Stimulated activated naive B cell treated with anti-CD40 and anti-IgM and Interleukin-4, amounts not matched to agents 10 μg/mL and 1 μg/mL and 100 μg/mL, for 72 hours (primary cell): ENCODE results near the gene KCNK16.

Experiments
- ATAC-seq, 2 donors: fragments of 150-1000 bp; cut with Tn5 transposase; replicated peaks; 2 replicates each; pipeline ENCODE4 v1.10.0; 2021; ENCODE audit warnings: moderate library complexity in 1 of 2
- DNase-seq: peaks from one replicate; pipeline ENCODE4 v3.0.0; 2021
- H3K27ac Mint-ChIP-seq: one replicate; pipeline ENCODE4 v1.8.0; 2022; ENCODE audit warnings: mild to moderate bottlenecking, mixed read lengths
- H3K27me3 Mint-ChIP-seq, 2 donors: one replicate each; pipeline ENCODE4 v1.8.0; 2022; ENCODE audit warnings: mixed read lengths in 2 of 2
- H3K36me3 Mint-ChIP-seq, 2 donors: one replicate each; pipeline ENCODE4 v1.8.0; 2022; ENCODE audit warnings: mixed read lengths in 2 of 2, mild to moderate bottlenecking in 1 of 2
- H3K4me1 Mint-ChIP-seq, 2 donors: one replicate each; pipeline ENCODE4 v1.8.0; 2022; ENCODE audit warnings: mixed read lengths in 2 of 2, mild to moderate bottlenecking in 1 of 2
- H3K4me3 Mint-ChIP-seq, 2 donors: one replicate each; pipeline ENCODE4 v1.8.0; 2022; ENCODE audit warnings: mild to moderate bottlenecking in 2 of 2, mixed read lengths in 2 of 2, moderate library complexity in 1 of 2
- H3K9me3 Mint-ChIP-seq, 2 donors: one replicate each; pipeline ENCODE4 v1.8.0; 2022; ENCODE audit warnings: mixed read lengths in 2 of 2, mild to moderate bottlenecking in 1 of 2

Gene KCNK16

GRCh38 chr6:39312912-39313525 lies 9.5 kb downstream of the KCNK16 start:
- H3K27me3 Mint-ChIP-seq: peaks cover 49 to 51% of the 10 kb centered on the region in 2 donors
- H3K9me3 Mint-ChIP-seq: no peaks in the 10 kb centered on the region
- peak overlapping the region in 1 of 2 donors; percentile 73 for H3K4me3 Mint-ChIP-seq
- DNase-seq (no peak), ATAC-seq (no peak)
- H3K4me1 Mint-ChIP-seq: peaks cover 12 to 35% of the 10 kb centered on the region in 2 donors
- no peaks in the 10 kb centered on the region for H3K36me3 Mint-ChIP-seq
- no peak overlapping the region for H3K27ac Mint-ChIP-seq

- no peak overlapping the region for H3K27ac Mint-ChIP-seq
- H3K4me3 Mint-ChIP-seq: peak overlapping the region in 1 of 2 donors; percentile 5
- ATAC-seq (peak; percentile 84 to 85), DNase-seq (peak; percentile 30)
- H3K4me1 Mint-ChIP-seq: peaks cover 12 to 34% of the 10 kb centered on the region in 2 donors
- peaks cover 37 to 57% of the 10 kb centered on the region in 2 donors for H3K27me3 Mint-ChIP-seq
- no peaks in the 10 kb centered on the region for H3K9me3 Mint-ChIP-seq
- no peaks in the 10 kb centered on the region for H3K36me3 Mint-ChIP-seq
These were observed 12.0 kb downstream of the KCNK16 start for GRCh38 chr6:39310542-39310941.

DNA sequence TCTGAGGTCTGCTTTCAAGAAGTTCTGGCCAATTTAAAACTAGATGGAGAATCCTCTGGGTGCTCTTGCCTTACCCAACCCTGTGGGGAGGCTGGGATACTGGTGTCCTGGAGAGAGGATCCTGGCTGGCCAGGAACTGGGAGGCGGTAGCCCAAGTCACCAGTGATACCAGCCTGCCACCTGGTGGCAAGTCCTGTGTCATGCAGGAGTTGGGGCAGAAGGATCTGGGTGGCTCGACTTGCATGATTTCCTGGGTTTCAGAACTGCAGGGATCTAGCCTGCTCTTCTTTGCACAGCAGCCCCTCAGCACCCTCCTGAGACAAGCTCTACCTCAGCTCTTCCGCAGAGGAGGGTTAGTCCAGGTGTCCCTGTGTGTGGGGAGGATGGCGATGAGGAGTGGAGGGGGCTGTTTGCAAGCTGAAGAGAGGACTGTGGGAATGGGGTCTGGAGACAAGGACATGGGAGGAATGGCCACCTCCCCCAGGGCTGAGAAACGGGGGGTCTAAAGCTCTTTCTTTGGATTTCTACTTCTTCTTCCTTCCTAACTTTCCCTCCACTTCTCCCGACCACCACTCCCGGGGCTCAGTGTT lies 12.5 kb downstream of the KCNK16 start:
- ATAC-seq: peak; percentile 65 to 72
- peak; percentile 32 for DNase-seq
- peaks cover 1 to 3% of the 10 kb centered on the region in 2 donors for H3K9me3 Mint-ChIP-seq
- peaks cover 12 to 34% of the 10 kb centered on the region in 2 donors for H3K4me1 Mint-ChIP-seq
- no peak overlapping the region for H3K27ac Mint-ChIP-seq
- peak overlapping the region; percentile 10 to 26 for H3K4me3 Mint-ChIP-seq
- peaks cover 36 to 54% of the 10 kb centered on the region in 2 donors for H3K27me3 Mint-ChIP-seq
- peaks cover 0 to 3% of the 10 kb centered on the region in 2 donors for H3K36me3 Mint-ChIP-seq

- Mint-ChIP-seq H3K4me3 (no peak overlapping the region), H3K27me3 (peaks cover 29 to 33% of the 10 kb centered on the region in 2 donors), H3K36me3 (peaks cover 0 to 4% of the 10 kb centered on the region in 2 donors)
These were observed 15.0 kb downstream of the KCNK16 start for GRCh38 chr6:39307462-39307861.

GRCh38 chr6:39304951-39305350 lies 17.6 kb downstream of the KCNK16 start:
- DNase-seq (no peak), ATAC-seq (no peak)
- Mint-ChIP-seq H3K36me3 (peaks cover 0 to 4% of the 10 kb centered on the region in 2 donors), H3K27me3 (peaks cover 14 to 25% of the 10 kb centered on the region in 2 donors), H3K4me1 (peaks cover 1 to 2% of the 10 kb centered on the region in 2 donors), H3K9me3 (peaks cover 4 to 5% of the 10 kb centered on the region in 2 donors), H3K4me3 (no peak overlapping the region), H3K27ac (no peak overlapping the region)

More at GRCh38 chr6:39307462-39307861, 15.0 kb downstream of the KCNK16 start:
- H3K9me3 Mint-ChIP-seq: peaks cover 4 to 5% of the 10 kb centered on the region in 2 donors
- peaks cover 9 to 16% of the 10 kb centered on the region in 2 donors for H3K4me1 Mint-ChIP-seq
- H3K27ac Mint-ChIP-seq: no peak overlapping the region
- ATAC-seq: no peak
- no peak for DNase-seq

GRCh38 chr6:39303425-39304153 lies 18.9 kb downstream of the KCNK16 start:
- DNase-seq (no peak), ATAC-seq (peak; percentile 9 to 17)
- H3K36me3 Mint-ChIP-seq: peaks cover 0 to 4% of the 10 kb centered on the region in 2 donors
- H3K4me1 Mint-ChIP-seq: no peaks in the 10 kb centered on the region
- H3K27me3 Mint-ChIP-seq: peaks cover 12 to 31% of the 10 kb centered on the region in 2 donors
- H3K27ac Mint-ChIP-seq: no peak overlapping the region
- H3K9me3 Mint-ChIP-seq: peaks cover 4 to 5% of the 10 kb centered on the region in 2 donors
- H3K4me3 Mint-ChIP-seq: no peak overlapping the region

DNA sequence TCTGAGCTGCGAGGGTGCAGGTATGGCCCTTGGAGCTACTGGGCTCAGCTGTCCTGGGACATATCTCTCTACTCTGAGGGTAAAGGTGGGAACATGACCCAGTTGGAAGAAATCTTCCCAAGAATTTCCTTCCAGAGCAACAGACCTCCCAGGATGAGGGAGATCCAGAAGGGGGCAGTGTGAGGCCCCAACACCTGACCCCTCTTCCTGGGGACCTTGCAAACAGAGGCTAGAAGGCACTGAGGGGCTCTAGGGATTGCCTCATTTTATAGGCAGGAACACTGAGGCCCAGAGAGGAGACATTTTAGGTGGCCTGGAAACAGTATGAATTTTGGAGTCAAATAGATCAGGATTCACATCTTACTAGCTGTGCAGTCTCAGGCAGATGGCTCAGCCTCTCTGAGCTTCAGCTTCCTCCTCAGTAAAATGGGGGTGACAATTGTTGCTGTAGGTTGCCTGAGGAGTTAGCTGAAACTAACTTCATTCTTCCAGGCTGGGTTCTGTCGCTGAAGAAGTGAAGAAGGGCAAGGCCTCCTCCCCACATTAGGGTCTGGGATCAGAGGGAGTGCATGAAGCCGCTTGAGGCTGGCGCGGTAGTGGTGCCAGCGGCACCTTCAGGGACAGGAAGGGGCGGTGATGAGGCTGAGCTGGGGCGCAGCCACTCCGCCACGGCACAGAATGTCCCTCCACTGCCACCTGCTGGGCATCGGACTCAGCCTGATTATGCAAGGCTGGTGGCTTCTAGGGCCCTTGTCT lies 19.7 kb downstream of the KCNK16 start:
- Mint-ChIP-seq H3K36me3 (peaks cover 0 to 4% of the 10 kb centered on the region in 2 donors), H3K4me3 (peak overlapping the region; percentile 52 to 70), H3K27ac (no peak overlapping the region), H3K4me1 (no peaks in the 10 kb centered on the region), H3K27me3 (peaks cover 11 to 30% of the 10 kb centered on the region in 2 donors), H3K9me3 (peaks cover 4 to 5% of the 10 kb centered on the region in 2 donors)
- ATAC-seq: peak; percentile 98 to 99
- peak; percentile 74 for DNase-seq

GRCh38 chr6:39302011-39302410 lies 20.5 kb downstream of the KCNK16 start:
- ATAC-seq (no peak), DNase-seq (no peak)
- Mint-ChIP-seq H3K36me3 (peaks cover 0 to 4% of the 10 kb centered on the region in 2 donors), H3K4me1 (no peaks in the 10 kb centered on the region), H3K27me3 (peaks cover 7 to 32% of the 10 kb centered on the region in 2 donors), H3K9me3 (peaks cover 4 to 5% of the 10 kb centered on the region in 2 donors), H3K4me3 (no peak overlapping the region), H3K27ac (no peak overlapping the region)

GRCh38 chr6:39301606-39302005 lies 20.9 kb downstream of the KCNK16 start:
- DNase-seq: no peak
- no peak for ATAC-seq
- Mint-ChIP-seq H3K27me3 (peaks cover 7 to 34% of the 10 kb centered on the region in 2 donors), H3K4me3 (no peak overlapping the region), H3K4me1 (no peaks in the 10 kb centered on the region), H3K36me3 (peaks cover 0 to 4% of the 10 kb centered on the region in 2 donors), H3K9me3 (peaks cover 4 to 5% of the 10 kb centered on the region in 2 donors), H3K27ac (no peak overlapping the region)

GRCh38 chr6:39300739-39301138 lies 21.8 kb downstream of the KCNK16 start:
- Mint-ChIP-seq H3K36me3 (peaks cover 0 to 4% of the 10 kb centered on the region in 2 donors), H3K4me1 (no peaks in the 10 kb centered on the region), H3K27me3 (peaks cover 13 to 39% of the 10 kb centered on the region in 2 donors), H3K27ac (no peak overlapping the region), H3K4me3 (no peak overlapping the region), H3K9me3 (peaks cover 4 to 5% of the 10 kb centered on the region in 2 donors)
- peak in 1 of 2 donors; percentile 13 for ATAC-seq
- no peak for DNase-seq

GRCh38 chr6:39298061-39298460 lies 24.4 kb downstream of the KCNK16 start:
- Mint-ChIP-seq H3K4me1 (peaks cover 5% of the 10 kb centered on the region in 2 donors), H3K9me3 (no peaks in the 10 kb centered on the region), H3K27me3 (peaks cover 24 to 50% of the 10 kb centered on the region in 2 donors), H3K27ac (no peak overlapping the region), H3K4me3 (no peak overlapping the region), H3K36me3 (no peaks in the 10 kb centered on the region)
- ATAC-seq: no peak
- no peak for DNase-seq

- no peak overlapping the region for H3K27ac Mint-ChIP-seq
- no peak for DNase-seq
- H3K9me3 Mint-ChIP-seq: no peaks in the 10 kb centered on the region
- no peak for ATAC-seq
- H3K27me3 Mint-ChIP-seq: peaks cover 35 to 59% of the 10 kb centered on the region in 2 donors
- no peak overlapping the region for H3K4me3 Mint-ChIP-seq
- H3K4me1 Mint-ChIP-seq: peaks cover 5% of the 10 kb centered on the region in 2 donors
- no peaks in the 10 kb centered on the region for H3K36me3 Mint-ChIP-seq
These were observed 25.5 kb downstream of the KCNK16 start for GRCh38 chr6:39296745-39297640.

DNA sequence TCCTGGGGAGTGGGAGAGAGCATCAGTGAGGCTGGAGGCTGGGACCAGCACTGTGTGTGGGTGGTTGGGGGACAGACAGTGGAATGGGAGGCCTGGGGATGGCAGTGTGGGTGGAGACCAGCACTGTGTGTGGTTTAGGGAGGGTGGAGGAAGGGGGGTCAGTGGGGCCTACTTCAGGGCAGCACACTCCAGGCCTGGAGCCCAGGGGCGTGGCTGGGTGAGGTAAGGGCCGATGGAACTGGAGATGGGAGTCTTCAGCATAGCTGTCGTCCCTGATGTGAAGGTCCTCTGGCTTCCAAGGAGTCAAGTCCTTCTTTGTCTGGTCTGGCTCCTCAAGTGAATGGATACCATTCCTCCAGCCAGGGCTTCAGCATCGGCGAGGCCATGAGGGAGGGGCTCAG lies 26.9 kb downstream of the KCNK16 start:
- Mint-ChIP-seq H3K27ac (no peak overlapping the region), H3K4me1 (peaks cover 5% of the 10 kb centered on the region in 2 donors), H3K9me3 (no peaks in the 10 kb centered on the region), H3K27me3 (peaks cover 31 to 55% of the 10 kb centered on the region in 2 donors), H3K36me3 (no peaks in the 10 kb centered on the region), H3K4me3 (no peak overlapping the region)
- ATAC-seq (no peak), DNase-seq (no peak)
